ENCODE data around the gene SBF2. TPM values are rescaled to one million over a fixed set of nuclear protein-coding genes. Genes with fewer than 3 reads are reported as not detected.

SBF2 gene
- total RNA-seq, 2 donors from 2014 or later: 53.8 to 60.8 TPM

DNA sequence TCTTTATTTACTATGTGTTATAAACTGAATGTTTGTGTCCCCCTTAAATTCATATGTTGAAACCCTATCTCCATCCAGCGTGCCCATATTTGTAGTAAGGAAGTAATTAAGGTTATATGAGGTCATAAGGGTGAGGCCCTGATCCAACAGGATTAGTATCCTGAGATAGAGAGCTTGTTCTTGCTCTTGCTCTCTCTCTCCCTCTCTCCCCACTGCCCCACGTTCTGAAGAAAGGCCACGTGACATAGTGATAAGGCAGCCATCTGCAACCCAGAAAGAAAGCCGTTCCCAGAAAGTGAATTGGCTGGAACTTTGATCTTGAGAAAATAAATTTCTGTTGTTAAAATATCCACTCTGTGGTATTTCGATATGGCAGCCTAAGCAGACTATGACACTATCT, 417.7 kb downstream of the SBF2 start:
- Histone ChIP-seq H3K36me3 (no peaks in the 10 kb centered on the region), H3K27me3 (replicated peaks; ENCODE audit: insufficient read depth) (no peaks in the 10 kb centered on the region), H3K9me3 (no peaks in the 10 kb centered on the region), H3K4me3 (no peak overlapping the region), H3K4me1 (ENCODE audit: control insufficient read depth in 1 of 2, low read depth in 2 of 2) (no peaks in the 10 kb centered on the region), H3K27ac (no peak overlapping the region)
- DNase-seq (ENCODE audit: low spot score) (no peak), ATAC-seq (ENCODE audit: insufficient number of reproducible peaks, low FRiP score, low read depth) (no peak)
- TF ChIP-seq, protein P1, sequence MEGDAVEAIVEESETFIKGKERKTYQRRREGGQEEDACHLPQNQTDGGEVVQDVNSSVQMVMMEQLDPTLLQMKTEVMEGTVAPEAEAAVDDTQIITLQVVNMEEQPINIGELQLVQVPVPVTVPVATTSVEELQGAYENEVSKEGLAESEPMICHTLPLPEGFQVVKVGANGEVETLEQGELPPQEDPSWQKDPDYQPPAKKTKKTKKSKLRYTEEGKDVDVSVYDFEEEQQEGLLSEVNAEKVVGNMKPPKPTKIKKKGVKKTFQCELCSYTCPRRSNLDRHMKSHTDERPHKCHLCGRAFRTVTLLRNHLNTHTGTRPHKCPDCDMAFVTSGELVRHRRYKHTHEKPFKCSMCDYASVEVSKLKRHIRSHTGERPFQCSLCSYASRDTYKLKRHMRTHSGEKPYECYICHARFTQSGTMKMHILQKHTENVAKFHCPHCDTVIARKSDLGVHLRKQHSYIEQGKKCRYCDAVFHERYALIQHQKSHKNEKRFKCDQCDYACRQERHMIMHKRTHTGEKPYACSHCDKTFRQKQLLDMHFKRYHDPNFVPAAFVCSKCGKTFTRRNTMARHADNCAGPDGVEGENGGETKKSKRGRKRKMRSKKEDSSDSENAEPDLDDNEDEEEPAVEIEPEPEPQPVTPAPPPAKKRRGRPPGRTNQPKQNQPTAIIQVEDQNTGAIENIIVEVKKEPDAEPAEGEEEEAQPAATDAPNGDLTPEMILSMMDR (IDR thresholded peaks at IDR 0.05): no peak

DNA sequence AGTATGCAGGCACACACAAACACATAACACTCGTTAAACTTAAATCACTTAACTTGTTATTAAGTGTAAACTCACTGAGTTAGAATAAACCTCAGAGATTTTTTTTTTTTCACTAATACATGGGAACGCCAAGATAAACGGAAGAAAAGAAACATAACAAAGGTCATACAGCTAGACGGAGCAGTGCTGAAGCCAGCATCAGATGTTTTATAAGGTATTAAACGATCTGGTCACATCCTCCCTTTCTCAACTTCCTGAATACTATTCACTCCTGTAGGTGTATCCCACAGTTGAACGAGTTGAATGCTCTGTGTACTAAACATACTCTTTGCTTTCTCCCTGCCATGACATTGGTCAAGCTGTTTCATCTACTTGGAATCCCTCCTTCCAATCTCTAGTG, 418.2 kb downstream of the SBF2 start:
- TF ChIP-seq, protein P1 (IDR thresholded peaks at IDR 0.05): no peak
- DNase-seq (ENCODE audit: low spot score) (no peak), ATAC-seq (ENCODE audit: insufficient number of reproducible peaks, low FRiP score, low read depth) (no peak)
- Histone ChIP-seq H3K27ac (no peak overlapping the region), H3K27me3 (replicated peaks; ENCODE audit: insufficient read depth) (no peaks in the 10 kb centered on the region), H3K36me3 (no peaks in the 10 kb centered on the region), H3K9me3 (no peaks in the 10 kb centered on the region), H3K4me3 (no peak overlapping the region), H3K4me1 (ENCODE audit: control insufficient read depth in 1 of 2, low read depth in 2 of 2) (no peaks in the 10 kb centered on the region)

DNA sequence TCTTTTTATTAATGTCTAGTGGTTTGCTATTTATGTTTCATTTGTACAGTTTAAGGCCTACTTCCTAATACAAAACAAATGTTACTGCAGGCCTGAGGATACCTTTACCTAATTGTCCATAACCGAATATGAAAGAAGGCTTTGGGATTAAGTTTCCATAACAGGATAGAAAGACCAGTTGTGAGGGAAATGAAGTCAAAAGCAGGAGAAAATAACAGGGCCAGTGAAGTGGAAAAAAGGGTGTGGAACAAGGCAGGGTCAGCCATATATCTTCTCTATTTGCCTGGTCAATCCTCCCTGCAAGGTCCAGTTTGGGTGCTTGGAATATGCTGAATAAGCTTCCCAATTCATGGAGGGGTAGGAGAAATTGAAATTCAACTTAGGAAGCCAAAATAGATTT, 418.6 kb downstream of the SBF2 start:
- TF ChIP-seq, protein P1 (IDR thresholded peaks at IDR 0.05): no peak
- ATAC-seq (ENCODE audit: insufficient number of reproducible peaks, low FRiP score, low read depth): no peak
- DNase-seq (ENCODE audit: low spot score): no peak
- no peaks in the 10 kb centered on the region for H3K9me3 ChIP-seq
- H3K4me1 ChIP-seq (ENCODE audit: control insufficient read depth in 1 of 2, low read depth in 2 of 2): no peaks in the 10 kb centered on the region
- no peak overlapping the region for H3K27ac ChIP-seq
- H3K4me3 ChIP-seq: no peak overlapping the region
- H3K27me3 ChIP-seq (replicated peaks; ENCODE audit: insufficient read depth): no peaks in the 10 kb centered on the region
- H3K36me3 ChIP-seq: no peaks in the 10 kb centered on the region

DNA sequence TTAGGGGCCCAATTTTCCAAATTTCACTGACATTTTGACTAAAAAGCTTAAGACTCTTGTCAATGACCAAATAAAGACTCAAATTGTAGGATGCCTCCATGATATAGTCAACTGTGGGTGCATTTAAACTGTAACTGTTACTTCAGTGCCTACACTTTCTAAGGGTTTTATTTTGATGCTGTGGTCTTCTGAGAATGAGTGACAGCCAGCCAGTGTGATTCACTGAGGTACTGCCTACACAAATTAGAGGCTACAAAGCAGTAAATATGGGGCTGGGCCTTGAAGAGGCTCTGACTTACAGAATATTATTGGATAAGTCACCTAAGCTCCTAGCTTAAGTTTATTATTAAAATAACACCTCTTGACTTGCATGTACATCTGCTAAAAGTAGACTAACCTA, 419.6 kb downstream of the SBF2 start:
- H3K27me3 ChIP-seq (replicated peaks; ENCODE audit: insufficient read depth): no peaks in the 10 kb centered on the region
- H3K27ac ChIP-seq: no peak overlapping the region
- no peaks in the 10 kb centered on the region for H3K9me3 ChIP-seq
- H3K36me3 ChIP-seq: no peaks in the 10 kb centered on the region
- ATAC-seq (ENCODE audit: insufficient number of reproducible peaks, low FRiP score, low read depth) (no peak), DNase-seq (ENCODE audit: low spot score) (no peak)
- no peaks in the 10 kb centered on the region for H3K4me1 ChIP-seq (ENCODE audit: control insufficient read depth in 1 of 2, low read depth in 2 of 2)
- TF ChIP-seq, protein P1 (IDR thresholded peaks at IDR 0.05): no peak
- H3K4me3 ChIP-seq: no peak overlapping the region

DNA sequence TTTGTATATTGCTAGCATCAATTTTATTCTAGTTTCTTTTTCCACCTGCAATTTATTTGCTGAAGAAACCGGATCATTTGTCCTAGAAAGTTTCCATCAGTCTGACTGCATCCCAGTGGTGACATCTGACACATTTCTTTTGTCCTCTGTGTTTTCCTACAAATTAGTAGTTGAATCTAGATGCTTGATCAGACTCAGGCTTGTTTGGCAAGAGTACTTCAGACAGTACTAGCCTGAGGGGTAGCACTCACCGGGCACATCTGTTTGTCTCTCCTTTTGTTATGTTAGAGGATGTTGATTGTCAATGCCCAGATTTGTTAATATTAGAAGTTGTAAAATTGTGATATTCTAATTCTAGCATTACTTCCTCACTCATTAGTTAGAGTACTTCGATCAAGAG, 425.4 kb downstream of the SBF2 start:
- no peaks in the 10 kb centered on the region for H3K9me3 ChIP-seq
- DNase-seq (ENCODE audit: low spot score) (no peak), ATAC-seq (ENCODE audit: insufficient number of reproducible peaks, low FRiP score, low read depth) (no peak)
- H3K36me3 ChIP-seq: no peaks in the 10 kb centered on the region
- TF ChIP-seq, protein P1 (IDR thresholded peaks at IDR 0.05): no peak
- no peak overlapping the region for H3K4me3 ChIP-seq
- no peak overlapping the region for H3K27ac ChIP-seq
- no peaks in the 10 kb centered on the region for H3K4me1 ChIP-seq (ENCODE audit: control insufficient read depth in 1 of 2, low read depth in 2 of 2)
- H3K27me3 ChIP-seq (replicated peaks; ENCODE audit: insufficient read depth): no peaks in the 10 kb centered on the region
